PC-3 (cell line): ENCODE data around the gene NAT16.

Experiments used
- EZH2 ChIP-seq: fragments of 300-600 bp; sonication (generic); IDR thresholded peaks from one replicate; pipeline ENCODE4 v1.6.1; 2017; ENCODE audit warnings: antibody characterized with exemption, mild to moderate bottlenecking, low read length; ENCODE audit not compliant: unreplicated experiment
- EZH2phosphoT487 ChIP-seq: fragments of 300-600 bp; sonication (generic); IDR thresholded peaks from 2 replicates; pipeline ENCODE4 v1.6.1; 2018; ENCODE audit warnings: mild to moderate bottlenecking, antibody characterized with exemption, low read length, borderline replicate concordance
- TF ChIP-seq, protein P1 (sequence below): fragments of 300-600 bp; sonication (generic); conservative IDR thresholded peaks from 2 replicates; pipeline ENCODE4 v1.5.1; 2017; ENCODE audit warnings: antibody characterized with exemption, low read depth, mild to moderate bottlenecking, low read length

DNA sequence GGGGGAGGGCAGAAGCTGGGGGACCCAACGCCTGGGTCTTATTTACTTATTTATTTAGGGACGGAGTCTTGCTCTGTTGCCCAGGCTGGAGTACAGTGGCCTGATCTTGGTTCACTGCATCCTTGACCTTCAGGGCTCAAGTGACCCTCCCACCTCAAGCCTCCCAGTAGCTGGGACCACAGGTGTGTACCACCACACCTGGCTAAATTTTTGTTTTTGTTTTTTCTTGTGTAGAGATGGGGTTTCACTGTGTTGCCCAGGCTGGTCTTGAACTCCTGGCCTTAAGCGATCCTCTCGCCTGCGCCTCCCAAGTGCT lies 22.5 kb upstream of the NAT16 start:
- TF ChIP-seq, protein P1, sequence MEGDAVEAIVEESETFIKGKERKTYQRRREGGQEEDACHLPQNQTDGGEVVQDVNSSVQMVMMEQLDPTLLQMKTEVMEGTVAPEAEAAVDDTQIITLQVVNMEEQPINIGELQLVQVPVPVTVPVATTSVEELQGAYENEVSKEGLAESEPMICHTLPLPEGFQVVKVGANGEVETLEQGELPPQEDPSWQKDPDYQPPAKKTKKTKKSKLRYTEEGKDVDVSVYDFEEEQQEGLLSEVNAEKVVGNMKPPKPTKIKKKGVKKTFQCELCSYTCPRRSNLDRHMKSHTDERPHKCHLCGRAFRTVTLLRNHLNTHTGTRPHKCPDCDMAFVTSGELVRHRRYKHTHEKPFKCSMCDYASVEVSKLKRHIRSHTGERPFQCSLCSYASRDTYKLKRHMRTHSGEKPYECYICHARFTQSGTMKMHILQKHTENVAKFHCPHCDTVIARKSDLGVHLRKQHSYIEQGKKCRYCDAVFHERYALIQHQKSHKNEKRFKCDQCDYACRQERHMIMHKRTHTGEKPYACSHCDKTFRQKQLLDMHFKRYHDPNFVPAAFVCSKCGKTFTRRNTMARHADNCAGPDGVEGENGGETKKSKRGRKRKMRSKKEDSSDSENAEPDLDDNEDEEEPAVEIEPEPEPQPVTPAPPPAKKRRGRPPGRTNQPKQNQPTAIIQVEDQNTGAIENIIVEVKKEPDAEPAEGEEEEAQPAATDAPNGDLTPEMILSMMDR: no peak
- TF ChIP-seq EZH2 (no peak), EZH2phosphoT487 (no peak)
